ENCODE data around the gene PRELID3B. TPM values are rescaled to one million over a fixed set of nuclear protein-coding genes. Genes with fewer than 3 reads are reported as not detected.

The PRELID3B gene
- total RNA-seq, 1 donor from 2014 or later: 46.6 TPM

GRCh38 chr20:59007665-59008511 lies 34.7 kb downstream of the PRELID3B start:
- no peaks in the 10 kb centered on the region for H3K9me3 ChIP-seq (replicated peaks)
- no peaks in the 10 kb centered on the region for H3K36me3 ChIP-seq
- peaks cover 73% of the 10 kb centered on the region for H3K4me1 ChIP-seq
- intact Hi-C loops (cut with micrococcal nuclease): no loop called here
- DNase-seq: peak; percentile 43
- H3K4me3 ChIP-seq: peak overlapping the region; percentile 96
- H3K27me3 ChIP-seq (ENCODE audit: low read depth): no peaks in the 10 kb centered on the region
- H3K27ac ChIP-seq (replicated peaks): peak overlapping the region; percentile 89
- no peak for TF ChIP-seq CTCF (IDR thresholded peaks at IDR 0.05; ENCODE audit: borderline replicate concordance)

GRCh38 chr20:59006864-59007664 lies 35.5 kb downstream of the PRELID3B start, which contains the start of gene CTSZ:
Gene CTSZ (minus strand): TSS chr20:59007254. CDS start chr20:59007128, 126 bp downstream.
- no peak for TF ChIP-seq CTCF (IDR thresholded peaks at IDR 0.05; ENCODE audit: borderline replicate concordance)
- peak; percentile 81 for DNase-seq
- H3K4me1 ChIP-seq: peaks cover 74% of the 10 kb centered on the region
- intact Hi-C loops (cut with micrococcal nuclease): no loop called here
- peak within 1 kb of the TSS; percentile 96 for H3K4me3 ChIP-seq
- H3K27ac ChIP-seq (replicated peaks): peak within 1 kb of the TSS; percentile 89
- H3K9me3 ChIP-seq (replicated peaks): no peaks in the 10 kb centered on the region
- H3K27me3 ChIP-seq (ENCODE audit: low read depth): no peaks in the 10 kb centered on the region
- H3K36me3 ChIP-seq: peaks cover under 1% of the 10 kb centered on the region

GRCh38 chr20:59006167-59006863 lies 36.3 kb downstream of the PRELID3B start:
- Histone ChIP-seq H3K36me3 (peaks cover 8% of the 10 kb centered on the region), H3K4me3 (peak overlapping the region; percentile 96), H3K27me3 (ENCODE audit: low read depth) (no peaks in the 10 kb centered on the region), H3K9me3 (replicated peaks) (no peaks in the 10 kb centered on the region), H3K4me1 (peaks cover 69% of the 10 kb centered on the region), H3K27ac (replicated peaks) (peak overlapping the region; percentile 89)
- intact Hi-C loops (cut with micrococcal nuclease): no loop called here
- no peak for DNase-seq
- no peak for TF ChIP-seq CTCF (IDR thresholded peaks at IDR 0.05; ENCODE audit: borderline replicate concordance)

- DNase-seq: no peak
- H3K4me3 ChIP-seq: peak overlapping the region; percentile 96
- H3K4me1 ChIP-seq: peaks cover 62% of the 10 kb centered on the region
These were observed 36.9 kb downstream of the PRELID3B start for GRCh38 chr20:59005523-59006166.

More at GRCh38 chr20:59005523-59006166, 36.9 kb downstream of the PRELID3B start:
- intact Hi-C loops (cut with micrococcal nuclease): no loop called here
- no peak for TF ChIP-seq CTCF (IDR thresholded peaks at IDR 0.05; ENCODE audit: borderline replicate concordance)
- H3K36me3 ChIP-seq: peaks cover 15% of the 10 kb centered on the region
- H3K27ac ChIP-seq (replicated peaks): peak overlapping the region; percentile 89
- H3K27me3 ChIP-seq (ENCODE audit: low read depth): no peaks in the 10 kb centered on the region
- no peaks in the 10 kb centered on the region for H3K9me3 ChIP-seq (replicated peaks)
